H9 (cell line): ENCODE data around the gene DLK2. TPM values are rescaled to one million over a fixed set of nuclear protein-coding genes. Genes with fewer than 3 reads are reported as not detected.
"Not testable (repeated sequence)": the region's sequence is repeated elsewhere in the genome, so short reads cannot be mapped to it uniquely, and the experiment has no call there.

Experiments used
- DNase-seq: peaks from one replicate; pipeline ENCODE4 v3.0.0-alpha.2; 2017
- H2AFZ ChIP-seq: one replicate; pipeline ENCODE4 v1.6.1; 2013; ENCODE audit warnings: mild to moderate bottlenecking, low read length, control low read depth, moderate library complexity
- H2AK5ac ChIP-seq: 2 replicates; pipeline ENCODE4 v1.6.1; 2013; ENCODE audit warnings: low read length, control low read depth, mixed read lengths; ENCODE audit not compliant: insufficient read length
- H2BK120ac ChIP-seq: one replicate; pipeline ENCODE4 v1.6.1; 2013; ENCODE audit warnings: low read depth, mild to moderate bottlenecking, low read length, control low read depth, inconsistent platforms; ENCODE audit not compliant: poor library complexity, severe bottlenecking
- H2BK12ac ChIP-seq: 2 replicates; pipeline ENCODE4 v1.6.1; 2013; ENCODE audit warnings: low read length, control low read depth, mixed read lengths, low read depth; ENCODE audit not compliant: insufficient read length
- H2BK15ac ChIP-seq: 2 replicates; pipeline ENCODE4 v1.6.1; 2013; ENCODE audit warnings: low read depth, low read length, control low read depth
- H2BK20ac ChIP-seq: one replicate; pipeline ENCODE4 v1.6.1; 2013; ENCODE audit warnings: low read depth, mild to moderate bottlenecking, low read length, control low read depth, inconsistent platforms; ENCODE audit not compliant: poor library complexity, severe bottlenecking
- H2BK5ac ChIP-seq: 2 replicates; pipeline ENCODE4 v1.6.1; 2013; ENCODE audit warnings: low read length, control low read depth, mixed read lengths; ENCODE audit not compliant: insufficient read length
- H3K14ac ChIP-seq: 2 replicates; pipeline ENCODE4 v1.6.1; 2013; ENCODE audit warnings: low read length, control low read depth; ENCODE audit not compliant: insufficient read depth
- H3K18ac ChIP-seq: 2 replicates; pipeline ENCODE4 v1.6.1; 2013; ENCODE audit warnings: low read depth, mild to moderate bottlenecking, mixed read lengths, low read length, control low read depth; ENCODE audit not compliant: insufficient read length
- H3K23ac ChIP-seq: 2 replicates; pipeline ENCODE4 v1.6.1; 2013; ENCODE audit warnings: low read length, control low read depth, mixed read lengths, low read depth; ENCODE audit not compliant: insufficient read length
- H3K23me2 ChIP-seq: 2 replicates; pipeline ENCODE4 v1.6.1; 2013; ENCODE audit warnings: low read depth, mild to moderate bottlenecking, mixed read lengths, low read length, control low read depth; ENCODE audit not compliant: insufficient read length, poor library complexity, severe bottlenecking
- H3K27ac ChIP-seq: 2 replicates; pipeline ENCODE4 v1.5.1; 2013; ENCODE audit warnings: low read length, control low read depth, mixed read lengths, low read depth; ENCODE audit not compliant: insufficient read length
- H3K27me3 ChIP-seq: 2 replicates; pipeline ENCODE4 v1.6.1; 2013; ENCODE audit warnings: low read length, control low read depth, inconsistent platforms; ENCODE audit not compliant: insufficient read depth
- H3K4ac ChIP-seq: 2 replicates; pipeline ENCODE4 v1.6.1; 2013; ENCODE audit warnings: low read depth, mild to moderate bottlenecking, control low read depth, inconsistent platforms, low read length, moderate library complexity
- H3K4me1 ChIP-seq: 2 replicates; pipeline ENCODE4 v1.6.1; 2013; ENCODE audit warnings: low read length, control low read depth, inconsistent platforms; ENCODE audit not compliant: insufficient read depth
- H3K4me2 ChIP-seq: 2 replicates; pipeline ENCODE4 v1.6.1; 2013; ENCODE audit warnings: low read length, control low read depth, mixed read lengths; ENCODE audit not compliant: insufficient read length, insufficient read depth
- H3K56ac ChIP-seq: 2 replicates; pipeline ENCODE4 v1.6.1; 2013; ENCODE audit warnings: low read depth, mild to moderate bottlenecking, mixed read lengths, low read length, control low read depth; ENCODE audit not compliant: insufficient read length
- H3K79me1 ChIP-seq: 2 replicates; pipeline ENCODE4 v1.6.1; 2013; ENCODE audit warnings: low read depth, mild to moderate bottlenecking, moderate library complexity, low read length, control low read depth, inconsistent platforms; ENCODE audit not compliant: insufficient read depth, poor library complexity, severe bottlenecking
- H3K79me2 ChIP-seq: 2 replicates; pipeline ENCODE4 v1.6.1; 2013; ENCODE audit warnings: low read length, control low read depth, inconsistent platforms; ENCODE audit not compliant: insufficient read depth
- H3K9ac ChIP-seq: 2 replicates; pipeline ENCODE4 v1.6.1; 2013; ENCODE audit warnings: low read length, control low read depth, mixed read lengths; ENCODE audit not compliant: insufficient read length; ENCODE audit errors: extremely low read depth
- H3K9me3 ChIP-seq: one replicate; pipeline ENCODE4 v1.6.1; 2013; ENCODE audit warnings: low read depth, low read length, inconsistent platforms; ENCODE audit not compliant: control insufficient read depth
- H3T11ph ChIP-seq: one replicate; pipeline ENCODE4 v1.6.1; 2013; ENCODE audit warnings: mild to moderate bottlenecking, low read length, control low read depth, inconsistent platforms
- H4K20me1 ChIP-seq: one replicate; pipeline ENCODE4 v1.6.1; 2013; ENCODE audit not compliant: control insufficient read depth, insufficient read length, insufficient read depth
- H4K5ac ChIP-seq: 2 replicates; pipeline ENCODE4 v1.6.1; 2013; ENCODE audit warnings: low read depth, mild to moderate bottlenecking, mixed read lengths, low read length, control low read depth; ENCODE audit not compliant: insufficient read length
- H4K8ac ChIP-seq: replicated peaks from 2 replicates; pipeline ENCODE4 v1.6.1; 2013; ENCODE audit warnings: low read length, control low read depth, mixed read lengths, low read depth; ENCODE audit not compliant: insufficient read length
- H4K91ac ChIP-seq: 2 replicates; pipeline ENCODE4 v1.6.1; 2013; ENCODE audit warnings: low read depth, mild to moderate bottlenecking, moderate library complexity, mixed read lengths, low read length, control low read depth; ENCODE audit not compliant: insufficient read length
- H3K27ac Mint-ChIP-seq, 3 experiments: 2 replicates in 2 of 3; 3 replicates in 1 of 3; pipeline ENCODE4 v1.8.0; 2020 to 2021; ENCODE audit warnings: mixed read lengths in 3 of 3, mild to moderate bottlenecking in 1 of 3, moderate library complexity in 1 of 3
- H3K27me3 Mint-ChIP-seq: 2 replicates; pipeline ENCODE4 v1.8.0; 2021; ENCODE audit warnings: low read depth, mild to moderate bottlenecking, moderate library complexity, mixed read lengths
- H3K36me3 Mint-ChIP-seq, 3 experiments: 2 replicates in 2 of 3; 3 replicates in 1 of 3; pipeline ENCODE4 v1.8.0; 2020 to 2021; ENCODE audit warnings: low read depth in 3 of 3, mixed read lengths in 3 of 3; ENCODE audit not compliant: insufficient read depth in 1 of 3
- H3K4me1 Mint-ChIP-seq, 2 experiments: 2 replicates each; pipeline ENCODE4 v1.8.0; 2020; ENCODE audit warnings: mixed read lengths in 2 of 2
- H3K4me3 Mint-ChIP-seq, 2 experiments: 2 replicates in 1 of 2; 3 replicates in 1 of 2; pipeline ENCODE4 v1.8.0; 2020 to 2021; ENCODE audit warnings: mild to moderate bottlenecking in 2 of 2, mixed read lengths in 2 of 2, moderate library complexity in 1 of 2
- H3K9me3 Mint-ChIP-seq, 2 experiments: 2 replicates in 1 of 2; 3 replicates in 1 of 2; pipeline ENCODE4 v1.8.0; 2020; ENCODE audit warnings: mild to moderate bottlenecking in 2 of 2, mixed read lengths in 2 of 2, moderate library complexity in 1 of 2
- WGBS: extraction: QIAGEN DNeasy Blood & Tissue Kit; methylation state at CpG from one replicate; pipeline ENCODE4 v1.1.7; 2013; ENCODE audit warnings: missing lambda C conversion rate, low lambda C conversion rate, mixed read lengths; ENCODE audit not compliant: insufficient read length; ENCODE audit errors: extremely low coverage; 5-methylcytosine and 5-hydroxymethylcytosine counted together
- total RNA-seq: library from RNA; stranded (reverse); gene quantifications from 2 replicates; pipeline ENCODE4 v1.2.1, GENCODE V29; 2021
- TF ChIP-seq, protein P1 (sequence below): fragments of 200-600 bp; sonication (generic); conservative IDR thresholded peaks from 3 replicates; pipeline ENCODE4 v1.8.0; 2021; ENCODE audit warnings: antibody characterized with exemption, mild to moderate bottlenecking

The DLK2 gene
- total RNA-seq, 1 experiment from 2014 or later = 0.96 TPM

DNA sequence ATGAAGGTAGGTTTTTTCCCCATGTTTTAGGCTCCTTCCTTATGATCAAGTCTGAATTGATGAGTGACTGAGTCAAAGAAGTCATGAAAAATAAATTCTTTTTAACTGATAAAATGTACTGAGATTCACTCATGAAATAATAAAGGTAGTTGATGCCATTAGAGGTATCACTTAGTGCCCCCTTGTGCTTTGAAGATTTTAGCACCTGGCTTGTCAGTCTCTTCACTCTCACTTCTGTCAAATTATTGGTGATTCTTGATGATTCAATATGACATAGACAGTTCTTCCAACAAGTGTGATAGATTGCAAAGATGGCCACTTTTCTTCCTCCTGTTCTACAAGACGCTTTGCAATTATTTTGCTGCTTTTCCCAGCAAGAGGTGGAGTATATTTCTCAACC is 4.2 kb upstream of the DLK2 start:
- Histone ChIP-seq H4K20me1 (no peaks in the 10 kb centered on the region), H2BK15ac (no peak overlapping the region), H3K56ac (no peak overlapping the region), H2BK12ac (no peak overlapping the region), H2BK20ac (no peak overlapping the region), H3K9me3 (no peaks in the 10 kb centered on the region), H3K79me1 (no peaks in the 10 kb centered on the region), H3T11ph (no peak overlapping the region), H3K27me3 (peaks cover 12% of the 10 kb centered on the region; the same call in 1 of the 2 replicates), H2BK5ac (no peak overlapping the region), H2AFZ (no peak overlapping the region), H4K8ac (no peak overlapping the region), H2AK5ac (no peak overlapping the region), H3K4me2 (no peak overlapping the region), H3K79me2 (no peaks in the 10 kb centered on the region), H2BK120ac (no peak overlapping the region), H3K9ac (no peak overlapping the region), H3K4ac (no peak overlapping the region), H3K18ac (no peak overlapping the region), H3K23ac (no peak overlapping the region), H3K27ac (no peak overlapping the region), H4K5ac (no peak overlapping the region), H3K23me2 (peaks cover 14% of the 10 kb centered on the region), H4K91ac (no peak overlapping the region), H3K14ac (no peak overlapping the region), H3K4me1 (no peaks in the 10 kb centered on the region)
- H3K4me3 Mint-ChIP-seq = no peak overlapping the region
- peaks cover 9 to 14% of the 10 kb centered on the region in 2 experiments for H3K4me1 Mint-ChIP-seq
- no peaks in the 10 kb centered on the region; a peak in 2 of 5 replicates for H3K9me3 Mint-ChIP-seq
- no peaks in the 10 kb centered on the region for H3K36me3 Mint-ChIP-seq
- DNase-seq = no peak
- no peak overlapping the region for H3K27ac Mint-ChIP-seq
- peaks cover 41% of the 10 kb centered on the region for H3K27me3 Mint-ChIP-seq
- TF ChIP-seq, protein P1, sequence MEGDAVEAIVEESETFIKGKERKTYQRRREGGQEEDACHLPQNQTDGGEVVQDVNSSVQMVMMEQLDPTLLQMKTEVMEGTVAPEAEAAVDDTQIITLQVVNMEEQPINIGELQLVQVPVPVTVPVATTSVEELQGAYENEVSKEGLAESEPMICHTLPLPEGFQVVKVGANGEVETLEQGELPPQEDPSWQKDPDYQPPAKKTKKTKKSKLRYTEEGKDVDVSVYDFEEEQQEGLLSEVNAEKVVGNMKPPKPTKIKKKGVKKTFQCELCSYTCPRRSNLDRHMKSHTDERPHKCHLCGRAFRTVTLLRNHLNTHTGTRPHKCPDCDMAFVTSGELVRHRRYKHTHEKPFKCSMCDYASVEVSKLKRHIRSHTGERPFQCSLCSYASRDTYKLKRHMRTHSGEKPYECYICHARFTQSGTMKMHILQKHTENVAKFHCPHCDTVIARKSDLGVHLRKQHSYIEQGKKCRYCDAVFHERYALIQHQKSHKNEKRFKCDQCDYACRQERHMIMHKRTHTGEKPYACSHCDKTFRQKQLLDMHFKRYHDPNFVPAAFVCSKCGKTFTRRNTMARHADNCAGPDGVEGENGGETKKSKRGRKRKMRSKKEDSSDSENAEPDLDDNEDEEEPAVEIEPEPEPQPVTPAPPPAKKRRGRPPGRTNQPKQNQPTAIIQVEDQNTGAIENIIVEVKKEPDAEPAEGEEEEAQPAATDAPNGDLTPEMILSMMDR = no peak
- no CpG with 5 or more reads among the region's 1 CpG for WGBS

DNA sequence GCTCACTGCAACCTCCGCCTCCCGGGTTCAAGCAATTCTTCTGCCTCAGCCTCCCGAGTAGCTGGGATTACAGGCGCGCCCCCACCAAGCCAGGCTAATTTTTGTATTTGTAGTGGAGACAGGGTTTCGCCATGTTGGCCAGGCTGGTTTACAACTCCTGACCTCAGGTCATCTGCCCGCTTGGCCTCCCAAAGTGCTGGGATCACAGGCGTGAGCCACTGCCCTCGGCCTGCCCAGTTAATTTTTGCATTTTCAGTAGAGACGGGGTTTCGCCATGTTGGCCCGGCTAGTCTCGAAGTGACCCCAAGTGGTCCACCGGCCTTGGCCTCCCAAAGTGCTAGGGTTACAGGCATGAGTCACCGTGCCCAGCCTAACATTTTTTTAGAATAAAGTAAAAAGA is 2.8 kb upstream of the DLK2 start:
- H3K36me3 Mint-ChIP-seq, H3K27ac ChIP-seq, H2BK15ac ChIP-seq, H3K27ac Mint-ChIP-seq, H3K9ac ChIP-seq, H2BK12ac ChIP-seq, H2BK120ac ChIP-seq, H3K4ac ChIP-seq, H3K56ac ChIP-seq, H3K9me3 Mint-ChIP-seq, H4K20me1 ChIP-seq, H4K8ac ChIP-seq, H3K79me2 ChIP-seq, H3K18ac ChIP-seq, H3K4me2 ChIP-seq, H3T11ph ChIP-seq, H3K4me1 ChIP-seq, H4K5ac ChIP-seq, H3K9me3 ChIP-seq, H3K14ac ChIP-seq, H4K91ac ChIP-seq, H2AFZ ChIP-seq, H3K23ac ChIP-seq, DNase-seq, H2AK5ac ChIP-seq, H3K79me1 ChIP-seq, H2BK20ac ChIP-seq, H2BK5ac ChIP-seq, H3K4me3 Mint-ChIP-seq: not testable (repeated sequence)
- H3K23me2 ChIP-seq = peaks cover 14% of the 10 kb centered on the region
- H3K27me3 ChIP-seq = peaks cover 12% of the 10 kb centered on the region; the same call in 1 of the 2 replicates
- no CpG with 5 or more reads among the region's 15 CpGs for WGBS
- H3K4me1 Mint-ChIP-seq = peaks cover 9 to 12% of the 10 kb centered on the region in 2 experiments
- H3K27me3 Mint-ChIP-seq = peaks cover 52% of the 10 kb centered on the region
